HTR-8/SVneo (cell line): ENCODE data around the gene RBM14.
A peak's percentile ranks its signal among the peaks of the same experiment; 100 is the strongest.

ENCODE experiments used
- DNase-seq: peaks from one replicate; pipeline ENCODE4 v3.0.0; 2011; ENCODE audit warnings: low spot score, mixed read lengths; ENCODE audit not compliant: insufficient read length
- FAIRE-seq: peaks from 2 replicates; lab custom pipeline; 2011; peaks lifted over from hg19 to GRCh38; lab: Jason Lieb, UNC

RBM14 gene

DNA sequence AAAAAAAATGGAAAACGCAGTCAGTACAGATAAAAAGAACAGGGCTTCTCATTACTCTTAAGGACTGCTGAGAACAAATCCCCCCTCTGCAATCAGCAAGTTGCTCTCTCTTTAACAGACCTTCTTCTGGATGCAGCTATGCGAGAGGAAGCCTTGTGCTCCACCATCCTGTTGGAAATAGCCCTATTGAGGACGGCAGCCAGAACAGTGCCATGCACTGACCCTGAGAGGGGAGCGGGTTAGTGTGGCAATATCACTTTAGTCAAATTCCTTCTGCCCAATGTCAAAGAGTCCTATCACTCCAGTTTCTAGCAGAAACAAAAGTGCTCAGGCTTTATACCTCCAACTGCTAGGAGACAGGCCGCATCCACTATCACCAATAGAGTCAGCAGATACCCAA lies 54.4 kb downstream of the RBM14 start:
- DNase-seq (no peak), FAIRE-seq (no peak)

DNA sequence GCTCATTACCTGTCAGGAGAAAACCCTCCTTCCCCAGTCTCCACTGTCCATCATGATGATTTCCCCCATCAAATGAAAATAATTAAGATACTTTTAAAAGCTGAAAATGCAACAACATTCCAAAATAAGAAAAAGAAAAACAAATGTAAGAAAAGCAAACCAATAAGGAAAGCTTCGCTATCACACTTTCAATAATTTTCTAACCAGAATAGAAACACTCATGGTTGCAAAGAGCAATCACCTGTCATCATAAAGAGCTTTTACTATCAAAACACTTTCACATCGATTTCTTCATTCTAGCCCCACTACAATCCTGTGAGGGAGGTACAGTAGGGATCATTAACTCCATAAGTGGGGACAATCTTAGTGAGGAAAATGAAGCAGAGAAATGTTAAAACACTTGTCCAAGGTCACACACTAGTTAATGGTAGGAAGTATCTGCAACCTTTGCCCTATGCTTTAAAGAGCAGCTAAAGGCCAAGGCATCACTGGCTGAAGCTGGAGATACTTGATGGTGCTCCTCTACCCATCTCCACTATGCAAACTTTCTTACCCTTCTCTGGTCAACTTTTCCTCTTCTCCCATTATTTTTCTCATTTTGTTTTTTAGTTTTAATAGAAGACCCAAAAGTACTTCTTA lies 58.7 kb downstream of the RBM14 start:
- DNase-seq (no peak), FAIRE-seq (no peak)

DNA sequence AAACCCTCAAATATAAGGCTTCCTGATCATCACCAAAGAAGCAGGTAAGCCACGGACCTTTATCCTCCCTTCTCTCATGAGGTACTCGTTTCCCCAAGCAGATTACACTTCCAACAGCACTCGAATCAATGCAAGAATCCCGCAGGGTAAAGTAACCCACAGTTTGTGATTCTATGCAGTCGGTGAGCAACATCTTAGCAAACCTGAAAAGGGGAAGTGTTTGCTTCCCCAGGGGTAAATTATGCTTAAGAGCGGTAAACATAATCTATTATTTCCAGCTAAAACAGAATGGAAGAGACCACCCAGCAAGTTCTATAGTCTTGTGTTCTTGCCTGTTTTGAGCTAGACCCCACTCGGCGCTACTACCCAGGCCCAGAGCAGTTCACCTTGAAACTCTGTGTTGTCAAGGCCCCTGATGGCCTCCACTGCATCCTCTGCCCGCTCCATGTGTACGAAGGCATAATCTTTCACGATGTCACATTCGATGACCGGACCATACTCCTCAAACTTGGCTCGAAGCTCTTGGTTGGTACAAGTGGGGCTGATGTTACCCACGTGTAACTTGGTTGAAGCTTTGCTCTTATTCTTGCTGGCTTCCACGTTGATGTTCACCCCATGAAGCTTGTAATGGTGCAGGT lies 60.0 kb downstream of the RBM14 start:
- FAIRE-seq, result peak; percentile 75
- no peak for DNase-seq
